ENCODE results near the gene GLB1L.

- TF ChIP-seq CTCF (IDR thresholded peaks at IDR 0.05) = no peak
- no peak for TF ChIP-seq E2F4 (CRISPR knock-in tag; IDR thresholded peaks at IDR 0.05; ENCODE audit: borderline replicate concordance, low read depth)
- peak; percentile 78 for TF ChIP-seq MAX (CRISPR knock-in tag; IDR thresholded peaks at IDR 0.05)
- TF ChIP-seq ZNF512 (CRISPR knock-in tag; IDR thresholded peaks at IDR 0.05; ENCODE audit: borderline replicate concordance) = no peak
- no peak for TF ChIP-seq SMAD4 (CRISPR knock-in tag; IDR thresholded peaks at IDR 0.05)
- TF ChIP-seq JUN (CRISPR knock-in tag; IDR thresholded peaks at IDR 0.05) = no peak
- TF ChIP-seq TCF7 (CRISPR knock-in tag; IDR thresholded peaks at IDR 0.05; ENCODE audit: low read depth) = no peak
- peak; percentile 98 for TF ChIP-seq NFYB (CRISPR knock-in tag; conservative IDR thresholded peaks at IDR 0.05; ENCODE audit: low read depth)
- no peak for TF ChIP-seq ETV6 (CRISPR knock-in tag; IDR thresholded peaks at IDR 0.05)
- no peak for TF ChIP-seq NFE2L1 (CRISPR knock-in tag; IDR thresholded peaks at IDR 0.05)
- no peak for TF ChIP-seq ATF3 (CRISPR knock-in tag; conservative IDR thresholded peaks at IDR 0.05)
- no peak for TF ChIP-seq ZNF232 (CRISPR knock-in tag; IDR thresholded peaks at IDR 0.05)
Measured at GRCh38 chr2:219229305-219230058, 15.8 kb downstream of the GLB1L start, which contains the start of the genes ANKZF1 and ATG9A.

Data from WTC11 (cell line).